Measurements from ENCODE around the gene CPED1.

DNA sequence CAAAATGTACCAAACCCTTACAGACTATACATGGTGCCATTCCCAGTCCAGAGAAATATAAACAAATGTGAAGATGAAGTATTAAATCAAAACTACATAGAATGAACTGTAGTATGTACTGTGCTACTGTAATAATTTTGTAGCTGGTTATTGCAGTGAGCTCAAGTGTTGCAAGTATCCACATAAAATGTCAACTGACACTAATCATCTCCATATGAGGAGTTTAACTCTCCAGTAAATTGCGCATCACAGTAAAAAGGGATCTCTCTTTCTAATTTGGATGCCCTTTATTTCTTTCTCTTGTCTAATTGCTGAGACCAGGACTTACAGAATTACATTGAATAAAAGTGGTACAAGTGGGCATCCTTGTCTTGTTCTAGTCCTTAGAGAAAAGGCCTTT lies 165.5 kb downstream of the CPED1 start:
- no peak for TF ChIP-seq CTCF (IDR thresholded peaks at IDR 0.05)
- TF ChIP-seq EZH2 (IDR thresholded peaks at IDR 0.05): no peak
- TF ChIP-seq EZH2phosphoT487 (IDR thresholded peaks at IDR 0.05): no peak
